Measurements from ENCODE around the gene GALNT7.
"Not testable (repeated sequence)": the region's sequence is repeated elsewhere in the genome, so short reads cannot be mapped to it uniquely, and the experiment has no call there.

The GALNT7 gene

DNA sequence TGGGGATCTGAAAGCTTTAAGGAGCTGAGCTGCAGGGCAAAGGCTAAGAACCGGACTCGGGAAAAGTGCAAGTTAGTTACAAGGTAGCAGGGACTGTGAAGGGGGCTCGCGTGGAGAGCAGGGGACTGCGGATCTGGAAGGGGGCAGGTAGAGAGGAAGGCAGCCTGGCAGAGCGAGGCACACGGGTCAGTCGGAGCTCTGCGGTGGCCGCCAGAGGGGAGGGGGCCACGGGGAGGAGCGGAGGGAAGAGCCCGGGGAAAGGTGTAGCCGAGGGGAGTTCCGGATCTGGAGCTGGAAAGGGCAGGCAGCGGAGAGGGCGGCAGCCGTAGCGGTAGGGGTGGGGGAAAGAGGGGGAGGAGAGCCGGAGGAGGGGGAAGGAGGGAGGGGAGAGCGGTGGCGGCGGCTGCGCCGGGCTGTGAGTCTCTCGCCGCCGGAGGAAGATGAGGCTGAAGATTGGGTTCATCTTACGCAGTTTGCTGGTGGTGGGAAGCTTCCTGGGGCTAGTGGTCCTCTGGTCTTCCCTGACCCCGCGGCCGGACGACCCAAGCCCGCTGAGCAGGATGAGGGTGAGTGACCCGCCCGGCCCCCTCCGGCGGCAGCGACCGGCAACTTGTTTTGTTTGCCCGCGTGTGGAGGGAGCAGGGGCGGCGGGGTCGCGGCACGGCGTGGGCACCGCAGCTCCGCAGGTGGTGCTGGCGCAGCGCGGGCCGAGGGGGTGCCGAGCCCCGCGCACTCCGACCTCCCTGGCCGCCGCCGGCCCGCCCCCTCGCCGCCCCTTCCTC is at the start of gene GALNT7:
Gene GALNT7, plus strand, starts transcription at position 416 of the 782 bp plus-strand sequence. Its CDS starts 25 bp downstream, at position 441.
- H3K36me3 ChIP-seq (ENCODE audit: control insufficient read depth in 2 of 2, insufficient read depth in 2 of 2, low read length in 2 of 2): peaks cover 0 to 4% of the 10 kb centered on the region in 2 donors
- peak within 1 kb of the TSS; percentile 89 to 95 for H3K4me3 ChIP-seq (ENCODE audit: low read length in 2 of 2)
- peak within 1 kb of the TSS; percentile 82 to 89 for H3K9ac ChIP-seq (ENCODE audit: low read depth in 1 of 2, low read length in 2 of 2)
- H3K27me3 ChIP-seq (ENCODE audit: control insufficient read depth in 2 of 2, insufficient read depth in 2 of 2, low read length in 2 of 2): no peaks in the 10 kb centered on the region
- H3K4me1 ChIP-seq (ENCODE audit: control insufficient read depth in 2 of 2, insufficient read depth in 2 of 2, low read length in 2 of 2): peaks cover 9 to 14% of the 10 kb centered on the region in 2 donors
- no peaks in the 10 kb centered on the region for H3K9me3 ChIP-seq (ENCODE audit: control insufficient read depth in 2 of 2, low read length in 2 of 2)
- peak within 1 kb of the TSS; percentile 94 for H3K27ac ChIP-seq (ENCODE audit: low read depth in 2 of 2, low read length in 2 of 2)

GRCh38 chr4:173118819-173119218 is 49.8 kb upstream of the GALNT7 start:
- not testable (repeated sequence) for H3K9me3 ChIP-seq (ENCODE audit: control insufficient read depth in 2 of 2, low read length in 2 of 2); H3K4me3 ChIP-seq (ENCODE audit: low read length in 2 of 2); H3K36me3 ChIP-seq (ENCODE audit: control insufficient read depth in 2 of 2, insufficient read depth in 2 of 2, low read length in 2 of 2); H3K27ac ChIP-seq (ENCODE audit: low read depth in 2 of 2, low read length in 2 of 2); H3K27me3 ChIP-seq (ENCODE audit: control insufficient read depth in 2 of 2, insufficient read depth in 2 of 2, low read length in 2 of 2); H3K9ac ChIP-seq (ENCODE audit: low read depth in 1 of 2, low read length in 2 of 2)
- peaks cover 0 to 25% of the 10 kb centered on the region in 2 donors for H3K4me1 ChIP-seq (ENCODE audit: control insufficient read depth in 2 of 2, insufficient read depth in 2 of 2, low read length in 2 of 2)

DNA sequence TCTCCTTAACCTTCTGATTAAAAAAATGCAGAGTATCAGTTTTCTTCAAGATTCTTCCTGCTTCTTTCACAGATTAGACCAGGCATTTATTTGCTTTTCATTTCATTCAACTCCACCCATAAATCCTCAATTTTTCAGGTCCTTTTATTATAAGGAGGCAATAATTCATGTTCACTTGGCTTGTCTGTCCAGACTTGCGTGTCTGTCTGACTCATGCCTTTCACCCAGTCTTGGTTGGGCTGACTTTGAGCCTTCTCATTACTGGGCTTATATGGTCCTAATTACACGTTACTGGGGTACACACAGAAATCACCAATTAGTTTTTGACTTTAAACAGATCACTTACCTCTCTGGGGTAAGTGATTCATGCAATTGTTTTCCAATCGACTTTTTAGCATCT is 48.8 kb upstream of the GALNT7 start:
- Histone ChIP-seq H3K27me3 (ENCODE audit: control insufficient read depth in 2 of 2, insufficient read depth in 2 of 2, low read length in 2 of 2) (no peaks in the 10 kb centered on the region), H3K9me3 (ENCODE audit: control insufficient read depth in 2 of 2, low read length in 2 of 2) (no peaks in the 10 kb centered on the region), H3K4me1 (ENCODE audit: control insufficient read depth in 2 of 2, insufficient read depth in 2 of 2, low read length in 2 of 2) (peaks cover 0 to 25% of the 10 kb centered on the region in 2 donors), H3K4me3 (ENCODE audit: low read length in 2 of 2) (no peak overlapping the region), H3K27ac (ENCODE audit: low read depth in 2 of 2, low read length in 2 of 2) (no peak overlapping the region), H3K9ac (ENCODE audit: low read depth in 1 of 2, low read length in 2 of 2) (no peak overlapping the region), H3K36me3 (ENCODE audit: control insufficient read depth in 2 of 2, insufficient read depth in 2 of 2, low read length in 2 of 2) (no peaks in the 10 kb centered on the region)

GRCh38 chr4:173121076-173121561 is 47.5 kb upstream of the GALNT7 start:
- Histone ChIP-seq H3K27ac (ENCODE audit: low read depth in 2 of 2, low read length in 2 of 2) (peak overlapping the region in 1 of 2 donors; percentile 51), H3K9ac (ENCODE audit: low read depth in 1 of 2, low read length in 2 of 2) (no peak overlapping the region), H3K4me3 (ENCODE audit: low read length in 2 of 2) (no peak overlapping the region), H3K27me3 (ENCODE audit: control insufficient read depth in 2 of 2, insufficient read depth in 2 of 2, low read length in 2 of 2) (no peaks in the 10 kb centered on the region), H3K36me3 (ENCODE audit: control insufficient read depth in 2 of 2, insufficient read depth in 2 of 2, low read length in 2 of 2) (no peaks in the 10 kb centered on the region), H3K9me3 (ENCODE audit: control insufficient read depth in 2 of 2, low read length in 2 of 2) (no peaks in the 10 kb centered on the region), H3K4me1 (ENCODE audit: control insufficient read depth in 2 of 2, insufficient read depth in 2 of 2, low read length in 2 of 2) (peaks cover 0 to 25% of the 10 kb centered on the region in 2 donors)

- H3K9me3 ChIP-seq (ENCODE audit: control insufficient read depth in 2 of 2, low read length in 2 of 2): no peaks in the 10 kb centered on the region
These were observed 44.3 kb upstream of the GALNT7 start for GRCh38 chr4:173124209-173124865.

GRCh38 chr4:173125216-173125812 is 43.3 kb upstream of the GALNT7 start:
- Histone ChIP-seq H3K27me3 (ENCODE audit: control insufficient read depth in 2 of 2, insufficient read depth in 2 of 2, low read length in 2 of 2) (no peaks in the 10 kb centered on the region), H3K9ac (ENCODE audit: low read depth in 1 of 2, low read length in 2 of 2) (no peak overlapping the region), H3K9me3 (ENCODE audit: control insufficient read depth in 2 of 2, low read length in 2 of 2) (no peaks in the 10 kb centered on the region), H3K27ac (ENCODE audit: low read depth in 2 of 2, low read length in 2 of 2) (no peak overlapping the region), H3K4me3 (ENCODE audit: low read length in 2 of 2) (no peak overlapping the region), H3K4me1 (ENCODE audit: control insufficient read depth in 2 of 2, insufficient read depth in 2 of 2, low read length in 2 of 2) (peaks cover 0 to 18% of the 10 kb centered on the region in 2 donors), H3K36me3 (ENCODE audit: control insufficient read depth in 2 of 2, insufficient read depth in 2 of 2, low read length in 2 of 2) (no peaks in the 10 kb centered on the region)

More at GRCh38 chr4:173124209-173124865, 44.3 kb upstream of the GALNT7 start:
- Histone ChIP-seq H3K27me3 (ENCODE audit: control insufficient read depth in 2 of 2, insufficient read depth in 2 of 2, low read length in 2 of 2) (no peaks in the 10 kb centered on the region), H3K36me3 (ENCODE audit: control insufficient read depth in 2 of 2, insufficient read depth in 2 of 2, low read length in 2 of 2) (no peaks in the 10 kb centered on the region), H3K9ac (ENCODE audit: low read depth in 1 of 2, low read length in 2 of 2) (no peak overlapping the region), H3K4me1 (ENCODE audit: control insufficient read depth in 2 of 2, insufficient read depth in 2 of 2, low read length in 2 of 2) (peaks cover 0 to 25% of the 10 kb centered on the region in 2 donors), H3K27ac (ENCODE audit: low read depth in 2 of 2, low read length in 2 of 2) (no peak overlapping the region), H3K4me3 (ENCODE audit: low read length in 2 of 2) (no peak overlapping the region)

GRCh38 chr4:173128199-173128890 is 40.3 kb upstream of the GALNT7 start:
- Histone ChIP-seq H3K36me3 (ENCODE audit: control insufficient read depth in 2 of 2, insufficient read depth in 2 of 2, low read length in 2 of 2) (no peaks in the 10 kb centered on the region), H3K4me1 (ENCODE audit: control insufficient read depth in 2 of 2, insufficient read depth in 2 of 2, low read length in 2 of 2) (no peaks in the 10 kb centered on the region), H3K9ac (ENCODE audit: low read depth in 1 of 2, low read length in 2 of 2) (no peak overlapping the region), H3K27ac (ENCODE audit: low read depth in 2 of 2, low read length in 2 of 2) (no peak overlapping the region), H3K9me3 (ENCODE audit: control insufficient read depth in 2 of 2, low read length in 2 of 2) (no peaks in the 10 kb centered on the region), H3K27me3 (ENCODE audit: control insufficient read depth in 2 of 2, insufficient read depth in 2 of 2, low read length in 2 of 2) (no peaks in the 10 kb centered on the region), H3K4me3 (ENCODE audit: low read length in 2 of 2) (no peak overlapping the region)

DNA sequence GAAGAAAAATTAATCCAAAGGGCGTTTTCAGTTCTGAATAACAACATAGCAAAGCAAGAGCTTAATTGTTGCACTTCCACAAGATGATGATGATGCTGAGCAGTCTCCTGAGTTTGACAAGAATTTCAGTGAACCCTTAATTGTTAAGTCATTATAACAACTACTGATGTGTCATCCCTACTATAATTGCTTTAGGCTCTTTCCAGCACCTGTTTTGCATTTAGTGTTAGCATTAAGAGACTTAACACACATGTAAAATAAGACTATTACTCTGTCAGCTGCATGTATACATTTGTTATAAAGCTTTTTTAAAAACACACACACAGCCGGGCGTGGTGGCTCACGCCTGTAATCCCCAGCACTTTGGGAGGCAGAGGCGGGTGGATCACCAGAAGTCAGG is 37.9 kb upstream of the GALNT7 start:
- no peak overlapping the region for H3K4me3 ChIP-seq (ENCODE audit: low read length in 2 of 2)
- H3K27ac ChIP-seq (ENCODE audit: low read depth in 2 of 2, low read length in 2 of 2): no peak overlapping the region
- no peak overlapping the region for H3K9ac ChIP-seq (ENCODE audit: low read depth in 1 of 2, low read length in 2 of 2)
- H3K27me3 ChIP-seq (ENCODE audit: control insufficient read depth in 2 of 2, insufficient read depth in 2 of 2, low read length in 2 of 2): no peaks in the 10 kb centered on the region
- H3K9me3 ChIP-seq (ENCODE audit: control insufficient read depth in 2 of 2, low read length in 2 of 2): no peaks in the 10 kb centered on the region
- H3K4me1 ChIP-seq (ENCODE audit: control insufficient read depth in 2 of 2, insufficient read depth in 2 of 2, low read length in 2 of 2): no peaks in the 10 kb centered on the region
- H3K36me3 ChIP-seq (ENCODE audit: control insufficient read depth in 2 of 2, insufficient read depth in 2 of 2, low read length in 2 of 2): no peaks in the 10 kb centered on the region

DNA sequence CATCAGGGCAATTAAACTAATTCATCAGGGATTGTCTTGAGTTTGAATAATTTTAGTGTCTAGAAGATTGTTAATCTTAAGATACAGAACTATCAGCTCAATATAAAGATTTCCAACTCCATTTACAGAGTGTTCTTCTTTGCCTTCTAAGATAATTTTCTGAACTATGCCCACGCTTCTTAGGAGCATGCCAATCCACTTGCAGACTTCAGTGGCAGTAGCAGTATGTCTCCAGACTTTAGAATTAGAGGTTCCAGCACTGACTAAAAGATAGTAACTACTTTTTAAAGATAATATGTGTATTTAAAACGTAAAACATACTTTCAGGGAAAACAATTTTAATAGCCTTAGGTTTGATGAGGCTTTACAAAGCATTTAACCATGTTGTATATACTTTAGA is 34.2 kb upstream of the GALNT7 start:
- Histone ChIP-seq H3K27ac (ENCODE audit: low read depth in 2 of 2, low read length in 2 of 2) (no peak overlapping the region), H3K27me3 (ENCODE audit: control insufficient read depth in 2 of 2, insufficient read depth in 2 of 2, low read length in 2 of 2) (no peaks in the 10 kb centered on the region), H3K9ac (ENCODE audit: low read depth in 1 of 2, low read length in 2 of 2) (no peak overlapping the region), H3K36me3 (ENCODE audit: control insufficient read depth in 2 of 2, insufficient read depth in 2 of 2, low read length in 2 of 2) (no peaks in the 10 kb centered on the region), H3K9me3 (ENCODE audit: control insufficient read depth in 2 of 2, low read length in 2 of 2) (no peaks in the 10 kb centered on the region), H3K4me1 (ENCODE audit: control insufficient read depth in 2 of 2, insufficient read depth in 2 of 2, low read length in 2 of 2) (no peaks in the 10 kb centered on the region), H3K4me3 (ENCODE audit: low read length in 2 of 2) (no peak overlapping the region)
